ACC112 (cell line): ENCODE data around the gene MAPK8IP2.

ENCODE experiments used
- H2AFZ ChIP-seq: fragments of 200-600 bp; sonication (generic); one replicate; pipeline ENCODE4 v1.6.0; 2017; ENCODE audit warnings: antibody characterized with exemption, low read length; ENCODE audit not compliant: unreplicated experiment
- H3K27ac ChIP-seq: fragments of 200-600 bp; sonication (generic); 2 replicates; pipeline ENCODE4 v1.5.1; 2014; ENCODE audit warnings: low read depth, mild to moderate bottlenecking, antibody characterized with exemption, low read length, moderate library complexity
- H3K27me3 ChIP-seq: fragments of 200-600 bp; sonication (generic); 2 replicates; pipeline ENCODE4 v1.6.1; 2014; ENCODE audit warnings: mild to moderate bottlenecking, antibody characterized with exemption, low read length, moderate library complexity, mixed read lengths; ENCODE audit not compliant: insufficient read depth
- H3K36me3 ChIP-seq: fragments of 200-600 bp; sonication (generic); 2 replicates; pipeline ENCODE4 v1.6.1; 2016; ENCODE audit warnings: mild to moderate bottlenecking, antibody characterized with exemption, low read length, moderate library complexity, mixed read lengths; ENCODE audit not compliant: insufficient read depth
- H3K4me1 ChIP-seq: fragments of 200-600 bp; sonication (generic); one replicate; pipeline ENCODE4 v1.6.1; 2016; ENCODE audit warnings: low read length, mixed read lengths; ENCODE audit not compliant: insufficient read depth, unreplicated experiment, control insufficient read depth
- H3K4me3 ChIP-seq: fragments of 200-600 bp; sonication (generic); 2 replicates; pipeline ENCODE4 v1.5.1; 2014; ENCODE audit warnings: mild to moderate bottlenecking, low read depth, low read length
- H3K79me2 ChIP-seq: fragments of 200-600 bp; sonication (generic); one replicate; pipeline ENCODE4 v1.6.0; 2016; ENCODE audit warnings: low read length; ENCODE audit not compliant: control insufficient read depth, unreplicated experiment, insufficient read depth

MAPK8IP2 gene

GRCh38 chr22:50576070-50576469 is 24.5 kb upstream of the MAPK8IP2 start:
- no peak overlapping the region for H2AFZ ChIP-seq
- H3K36me3 ChIP-seq, result no peaks in the 10 kb centered on the region
- H3K4me1 ChIP-seq, result peaks cover 5% of the 10 kb centered on the region
- H3K79me2 ChIP-seq, result no peaks in the 10 kb centered on the region
- H3K27ac ChIP-seq, result no peak overlapping the region
- no peaks in the 10 kb centered on the region for H3K27me3 ChIP-seq
- H3K4me3 ChIP-seq, result no peak overlapping the region

- no peak overlapping the region for H3K4me3 ChIP-seq
- no peak overlapping the region for H3K27ac ChIP-seq
- no peaks in the 10 kb centered on the region for H3K79me2 ChIP-seq
- H3K27me3 ChIP-seq, result no peaks in the 10 kb centered on the region
- peaks cover 5% of the 10 kb centered on the region for H3K4me1 ChIP-seq
- no peaks in the 10 kb centered on the region for H3K36me3 ChIP-seq
- H2AFZ ChIP-seq, result no peak overlapping the region
These were observed 23.5 kb upstream of the MAPK8IP2 start for GRCh38 chr22:50576806-50577696.

- no peaks in the 10 kb centered on the region for H3K79me2 ChIP-seq
- peaks cover 5% of the 10 kb centered on the region for H3K4me1 ChIP-seq
- H3K36me3 ChIP-seq, result no peaks in the 10 kb centered on the region
- no peaks in the 10 kb centered on the region for H3K27me3 ChIP-seq
- no peak overlapping the region for H2AFZ ChIP-seq
- no peak overlapping the region for H3K27ac ChIP-seq
- H3K4me3 ChIP-seq, result no peak overlapping the region
These were observed 23.0 kb upstream of the MAPK8IP2 start for GRCh38 chr22:50577697-50577986.

GRCh38 chr22:50577987-50578775 is 22.4 kb upstream of the MAPK8IP2 start, which contains the start of gene CPT1B:
TSS of gene CPT1B (minus strand) at chr22:50578427. CDS start at chr22:50577915, 512 bp downstream.
- H2AFZ ChIP-seq, result no peak within 1 kb of the TSS
- no peak within 1 kb of the TSS for H3K27ac ChIP-seq
- no peaks in the 10 kb centered on the region for H3K27me3 ChIP-seq
- H3K79me2 ChIP-seq, result no peaks in the 10 kb centered on the region
- H3K4me1 ChIP-seq, result peaks cover 5% of the 10 kb centered on the region
- no peaks in the 10 kb centered on the region for H3K36me3 ChIP-seq
- no peak within 1 kb of the TSS for H3K4me3 ChIP-seq

- Histone ChIP-seq H3K4me3 (no peak overlapping the region), H3K79me2 (peaks cover 5% of the 10 kb centered on the region), H3K27ac (no peak overlapping the region), H3K27me3 (no peaks in the 10 kb centered on the region), H2AFZ (no peak overlapping the region), H3K36me3 (no peaks in the 10 kb centered on the region), H3K4me1 (peaks cover 7% of the 10 kb centered on the region)
These were observed 21.8 kb upstream of the MAPK8IP2 start for GRCh38 chr22:50578776-50579310.

GRCh38 chr22:50579752-50580151 is 20.8 kb upstream of the MAPK8IP2 start:
- Histone ChIP-seq H3K36me3 (no peaks in the 10 kb centered on the region), H3K27ac (no peak overlapping the region), H2AFZ (no peak overlapping the region), H3K79me2 (peaks cover 5% of the 10 kb centered on the region), H3K27me3 (no peaks in the 10 kb centered on the region), H3K4me3 (no peak overlapping the region), H3K4me1 (peaks cover 7% of the 10 kb centered on the region)

- Histone ChIP-seq H3K27ac (no peak overlapping the region), H2AFZ (no peak overlapping the region), H3K27me3 (no peaks in the 10 kb centered on the region), H3K4me1 (peaks cover 7% of the 10 kb centered on the region), H3K79me2 (peaks cover 5% of the 10 kb centered on the region), H3K4me3 (peak overlapping the region; percentile 96), H3K36me3 (no peaks in the 10 kb centered on the region)
These were observed 19.3 kb upstream of the MAPK8IP2 start for GRCh38 chr22:50581031-50581949.

GRCh38 chr22:50581950-50582492 is 18.6 kb upstream of the MAPK8IP2 start:
- Histone ChIP-seq H3K79me2 (peaks cover 5% of the 10 kb centered on the region), H3K4me3 (peak overlapping the region; percentile 96), H3K27me3 (no peaks in the 10 kb centered on the region), H2AFZ (peak overlapping the region; percentile 75), H3K4me1 (peaks cover 7% of the 10 kb centered on the region), H3K27ac (peak overlapping the region; percentile 87; the same call in 1 of the 2 replicates), H3K36me3 (no peaks in the 10 kb centered on the region)

GRCh38 chr22:50582493-50583293 is 17.9 kb upstream of the MAPK8IP2 start, which contains the start of gene CHKB:
TSS of gene CHKB (minus strand) at chr22:50582849. CDS start at chr22:50582781, 68 bp downstream.
- Histone ChIP-seq H3K36me3 (no peaks in the 10 kb centered on the region), H3K4me1 (peaks cover 7% of the 10 kb centered on the region)

More at GRCh38 chr22:50582493-50583293, 17.9 kb upstream of the MAPK8IP2 start, which contains the start of gene CHKB:
- Histone ChIP-seq H3K27me3 (no peaks in the 10 kb centered on the region), H3K4me3 (peak within 1 kb of the TSS; percentile 96), H3K79me2 (peaks cover 5% of the 10 kb centered on the region), H2AFZ (peak within 1 kb of the TSS; percentile 75), H3K27ac (peak within 1 kb of the TSS; percentile 87)
